ENCODE results near the gene WDTC1. TPM values are rescaled to one million over a fixed set of nuclear protein-coding genes. Genes with fewer than 3 reads are reported as not detected.
A peak's percentile ranks its signal among the peaks of the same experiment; 100 is the strongest.

The WDTC1 gene
- total RNA-seq, 1 experiment from 2014 or later, result 23.7 TPM

DNA sequence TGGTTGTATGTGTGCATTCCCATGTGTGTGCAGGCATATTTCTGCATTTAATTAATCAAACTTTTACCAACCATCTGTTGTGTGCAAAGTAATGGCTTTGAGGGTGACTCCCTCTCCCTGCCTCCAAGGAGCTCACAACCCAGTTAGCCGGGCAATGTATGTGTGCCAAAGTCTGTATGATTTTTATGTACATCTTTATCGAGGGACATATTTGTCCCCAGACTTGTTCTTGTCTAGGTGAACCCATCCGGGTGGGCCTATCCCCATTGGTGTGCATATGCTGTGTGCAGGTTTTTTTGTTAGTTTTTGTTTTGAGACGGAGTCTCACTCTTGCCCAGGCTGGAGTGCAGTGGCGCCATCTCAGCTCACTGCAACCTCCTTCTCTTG lies 109.2 kb downstream of the WDTC1 start:
- Histone ChIP-seq H3K4me1 (ENCODE audit: insufficient read depth, low read length) (peaks cover 43% of the 10 kb centered on the region), H3K4me3 (ENCODE audit: low read length) (peak overlapping the region; percentile 79), H2AFZ (ENCODE audit: low read length) (peak overlapping the region; percentile 89), H3F3A (ENCODE audit: low read length, unreplicated experiment) (no peaks in the 10 kb centered on the region), H3K4me2 (ENCODE audit: low read length) (peak overlapping the region; percentile 99), H4K20me1 (ENCODE audit: low read length) (no peaks in the 10 kb centered on the region), H3K27ac (ENCODE audit: low read length) (peak overlapping the region; percentile 88), H3K9ac (ENCODE audit: low read length) (peak overlapping the region; percentile 82), H3K9me2 (replicated peaks; ENCODE audit: low read length) (no peaks in the 10 kb centered on the region), H3K36me3 (ENCODE audit: low read depth, low read length) (no peaks in the 10 kb centered on the region), H3K9me3 (ENCODE audit: low read length) (no peaks in the 10 kb centered on the region), H3K79me2 (ENCODE audit: low read length) (peaks cover 24% of the 10 kb centered on the region), H3K27me3 (ENCODE audit: low read length) (no peaks in the 10 kb centered on the region)
- no peak for DNase-seq
- POLR2A ChIA-PET (ENCODE audit: unreplicated experiment), result no interaction called here
- no peak; the same call in 1 of the 2 replicates for ATAC-seq
- intact Hi-C loops (cut with micrococcal nuclease), result loop anchor here (2.0 to 5.0 kb wide), 2 partner anchors 21 to 41 kb away; partner anchors contain the start of gene TMEM222
- no peak for TF ChIP-seq EZH2 (IDR thresholded peaks at IDR 0.05; ENCODE audit: low read length, unreplicated experiment)
- TF ChIP-seq, protein P1, sequence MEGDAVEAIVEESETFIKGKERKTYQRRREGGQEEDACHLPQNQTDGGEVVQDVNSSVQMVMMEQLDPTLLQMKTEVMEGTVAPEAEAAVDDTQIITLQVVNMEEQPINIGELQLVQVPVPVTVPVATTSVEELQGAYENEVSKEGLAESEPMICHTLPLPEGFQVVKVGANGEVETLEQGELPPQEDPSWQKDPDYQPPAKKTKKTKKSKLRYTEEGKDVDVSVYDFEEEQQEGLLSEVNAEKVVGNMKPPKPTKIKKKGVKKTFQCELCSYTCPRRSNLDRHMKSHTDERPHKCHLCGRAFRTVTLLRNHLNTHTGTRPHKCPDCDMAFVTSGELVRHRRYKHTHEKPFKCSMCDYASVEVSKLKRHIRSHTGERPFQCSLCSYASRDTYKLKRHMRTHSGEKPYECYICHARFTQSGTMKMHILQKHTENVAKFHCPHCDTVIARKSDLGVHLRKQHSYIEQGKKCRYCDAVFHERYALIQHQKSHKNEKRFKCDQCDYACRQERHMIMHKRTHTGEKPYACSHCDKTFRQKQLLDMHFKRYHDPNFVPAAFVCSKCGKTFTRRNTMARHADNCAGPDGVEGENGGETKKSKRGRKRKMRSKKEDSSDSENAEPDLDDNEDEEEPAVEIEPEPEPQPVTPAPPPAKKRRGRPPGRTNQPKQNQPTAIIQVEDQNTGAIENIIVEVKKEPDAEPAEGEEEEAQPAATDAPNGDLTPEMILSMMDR (conservative IDR thresholded peaks at IDR 0.05; ENCODE audit: low read depth, low read length), result no peak
- TF ChIP-seq EZH2phosphoT487 (IDR thresholded peaks at IDR 0.05; ENCODE audit: borderline replicate concordance, low read length), result no peak
- CTCF ChIA-PET, result interaction anchor here (1.3 kb wide), 1 partner anchor 44 kb away, joined by 4 read pairs; no protein-coding TSS in a partner anchor
- no TSS peak for BruUV-seq (replicated peaks)

DNA sequence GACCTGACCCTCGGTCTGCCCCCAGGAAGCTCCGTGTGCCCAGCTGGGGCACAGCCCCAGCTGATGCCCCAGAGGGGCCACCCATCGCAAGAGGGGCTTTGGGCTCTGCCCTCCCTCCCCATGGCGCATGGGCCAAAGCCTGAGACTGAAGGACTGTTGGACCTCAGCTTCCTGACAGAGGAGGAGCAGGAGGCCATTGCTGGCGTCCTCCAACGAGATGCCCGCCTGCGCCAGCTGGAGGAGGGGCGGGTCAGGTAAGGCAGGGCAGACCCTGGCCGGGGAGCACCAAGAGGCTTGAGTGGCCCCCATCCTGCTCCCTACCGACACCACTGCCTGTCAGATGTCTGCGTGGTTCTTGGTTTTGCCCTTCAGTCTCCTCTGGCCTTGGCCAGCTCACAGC lies 110.8 kb downstream of the WDTC1 start:
- H3K4me1 ChIP-seq (ENCODE audit: insufficient read depth, low read length), result peaks cover 51% of the 10 kb centered on the region
- no peak overlapping the region for H3K4me3 ChIP-seq (ENCODE audit: low read length)
- POLR2A ChIA-PET (ENCODE audit: unreplicated experiment), result no interaction called here
- H4K20me1 ChIP-seq (ENCODE audit: low read length), result no peaks in the 10 kb centered on the region
- H3K79me2 ChIP-seq (ENCODE audit: low read length), result peaks cover 24% of the 10 kb centered on the region
- no peaks in the 10 kb centered on the region for H3K36me3 ChIP-seq (ENCODE audit: low read depth, low read length)
- H3K4me2 ChIP-seq (ENCODE audit: low read length), result no peak overlapping the region
- no peak for DNase-seq
- H3K9ac ChIP-seq (ENCODE audit: low read length), result no peak overlapping the region
- CTCF ChIA-PET, result no interaction called here
- no peaks in the 10 kb centered on the region for H3K9me3 ChIP-seq (ENCODE audit: low read length)
- no peak overlapping the region for H3K27ac ChIP-seq (ENCODE audit: low read length)
- H3F3A ChIP-seq (ENCODE audit: low read length, unreplicated experiment), result no peaks in the 10 kb centered on the region
- H3K27me3 ChIP-seq (ENCODE audit: low read length), result no peaks in the 10 kb centered on the region
- no peak overlapping the region for H2AFZ ChIP-seq (ENCODE audit: low read length)
- no peak for TF ChIP-seq EZH2 (IDR thresholded peaks at IDR 0.05; ENCODE audit: low read length, unreplicated experiment)
- TF ChIP-seq, protein P1 (conservative IDR thresholded peaks at IDR 0.05; ENCODE audit: low read depth, low read length), result no peak
- TF ChIP-seq EZH2phosphoT487 (IDR thresholded peaks at IDR 0.05; ENCODE audit: borderline replicate concordance, low read length), result no peak
- ATAC-seq, result no peak
- intact Hi-C loops (cut with micrococcal nuclease), result no loop called here
- BruUV-seq (replicated peaks), result no TSS peak
- H3K9me2 ChIP-seq (replicated peaks; ENCODE audit: low read length), result no peaks in the 10 kb centered on the region

DNA sequence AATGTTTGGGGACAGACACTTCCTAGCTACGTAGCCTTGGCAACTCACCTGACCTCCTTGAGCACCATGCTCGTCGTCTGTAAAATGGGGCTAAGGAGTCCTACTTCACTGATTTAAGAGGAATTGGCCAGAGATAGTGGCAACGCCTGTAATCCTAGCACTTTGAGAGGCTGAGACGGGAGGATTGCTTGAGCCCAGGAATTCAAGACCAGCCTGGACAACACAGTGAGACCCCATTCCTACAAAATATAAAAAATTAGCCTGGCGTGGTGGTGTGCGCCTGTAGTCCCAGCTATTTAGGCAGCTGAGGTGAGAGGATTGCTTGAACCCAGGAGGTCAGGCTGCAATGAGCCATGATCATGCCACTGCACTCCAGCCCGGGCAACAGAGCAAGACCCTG lies 111.9 kb downstream of the WDTC1 start:
- intact Hi-C loops (cut with micrococcal nuclease), result no loop called here
- Histone ChIP-seq H3K4me3 (ENCODE audit: low read length) (no peak overlapping the region), H3K9ac (ENCODE audit: low read length) (no peak overlapping the region), H3K79me2 (ENCODE audit: low read length) (peaks cover 24% of the 10 kb centered on the region), H4K20me1 (ENCODE audit: low read length) (no peaks in the 10 kb centered on the region), H3K27me3 (ENCODE audit: low read length) (no peaks in the 10 kb centered on the region), H3K4me2 (ENCODE audit: low read length) (no peak overlapping the region), H3K9me3 (ENCODE audit: low read length) (no peaks in the 10 kb centered on the region), H3K9me2 (replicated peaks; ENCODE audit: low read length) (no peaks in the 10 kb centered on the region), H3K36me3 (ENCODE audit: low read depth, low read length) (no peaks in the 10 kb centered on the region), H3F3A (ENCODE audit: low read length, unreplicated experiment) (no peaks in the 10 kb centered on the region), H2AFZ (ENCODE audit: low read length) (no peak overlapping the region), H3K4me1 (ENCODE audit: insufficient read depth, low read length) (peaks cover 41% of the 10 kb centered on the region), H3K27ac (ENCODE audit: low read length) (no peak overlapping the region)
- ATAC-seq, result no peak
- ChIA-PET POLR2A (ENCODE audit: unreplicated experiment) (no interaction called here), CTCF (no interaction called here)
- TF ChIP-seq EZH2phosphoT487 (IDR thresholded peaks at IDR 0.05; ENCODE audit: borderline replicate concordance, low read length), result no peak
- no peak for TF ChIP-seq EZH2 (IDR thresholded peaks at IDR 0.05; ENCODE audit: low read length, unreplicated experiment)
- TF ChIP-seq, protein P1 (conservative IDR thresholded peaks at IDR 0.05; ENCODE audit: low read depth, low read length), result no peak
- DNase-seq, result no peak
- BruUV-seq (replicated peaks), result no TSS peak
